GM21528 (cell line): Measurements from ENCODE around the gene ALKBH8.
"Not testable (repeated sequence)": the region's sequence is repeated elsewhere in the genome, so short reads cannot be mapped to it uniquely, and the experiment has no call there.

Source experiments
- ATAC-seq: cut with Tn5 transposase; IDR thresholded peaks from one replicate; pipeline ENCODE4 v1.9.1; 2021; ENCODE audit warnings: mild to moderate bottlenecking, moderate library complexity; ENCODE audit not compliant: unreplicated experiment, low FRiP score

Gene ALKBH8

GRCh38 chr11:107577346-107577711, 11.8 kb upstream of the ALKBH8 start:
- no peak for ATAC-seq

GRCh38 chr11:107576497-107577345, 11.2 kb upstream of the ALKBH8 start:
- ATAC-seq, result not testable (repeated sequence)

GRCh38 chr11:107573438-107573837, 7.9 kb upstream of the ALKBH8 start:
- no peak for ATAC-seq

GRCh38 chr11:107570015-107570414, 4.5 kb upstream of the ALKBH8 start:
- no peak for ATAC-seq

- ATAC-seq, result peak; percentile 29
Measured at GRCh38 chr11:107567739-107568335, 2.3 kb upstream of the ALKBH8 start.

GRCh38 chr11:107566569-107566968, 1.0 kb upstream of the ALKBH8 start:
- ATAC-seq, result no peak

GRCh38 chr11:107565955-107566501, 493 bp upstream of the ALKBH8 start:
- ATAC-seq, result not testable (repeated sequence)

GRCh38 chr11:107564877-107565218, 687 bp downstream of the ALKBH8 start:
- ATAC-seq, result peak; percentile 8

- no peak for ATAC-seq
Measured at GRCh38 chr11:107563702-107564101, 1.8 kb downstream of the ALKBH8 start.

- ATAC-seq, result no peak
Measured at GRCh38 chr11:107562647-107563208, 2.8 kb downstream of the ALKBH8 start.

GRCh38 chr11:107561688-107562087, 3.8 kb downstream of the ALKBH8 start:
- no peak for ATAC-seq

- no peak for ATAC-seq
Measured at GRCh38 chr11:107550304-107550703, 15.2 kb downstream of the ALKBH8 start.

GRCh38 chr11:107549954-107550285, 15.6 kb downstream of the ALKBH8 start:
- ATAC-seq, result no peak

- ATAC-seq, result peak; percentile 55
Measured at GRCh38 chr11:107549253-107549953, 16.1 kb downstream of the ALKBH8 start.

GRCh38 chr11:107547961-107548360, 17.6 kb downstream of the ALKBH8 start:
- no peak for ATAC-seq

GRCh38 chr11:107545101-107545514, 20.4 kb downstream of the ALKBH8 start:
- no peak for ATAC-seq

- ATAC-seq, result no peak
Measured at GRCh38 chr11:107538821-107539220, 26.7 kb downstream of the ALKBH8 start.

GRCh38 chr11:107538239-107538638, 27.3 kb downstream of the ALKBH8 start:
- ATAC-seq, result no peak

GRCh38 chr11:107537155-107537554, 28.4 kb downstream of the ALKBH8 start:
- ATAC-seq, result not testable (repeated sequence)

- no peak for ATAC-seq
Measured at GRCh38 chr11:107526197-107526596, 39.3 kb downstream of the ALKBH8 start.

GRCh38 chr11:107508858-107509244, 56.7 kb downstream of the ALKBH8 start:
- ATAC-seq, result no peak
